Measurements from ENCODE around the gene NIBAN1. TPM values are rescaled to one million over a fixed set of nuclear protein-coding genes. Genes with fewer than 3 reads are reported as not detected.
"Not testable (repeated sequence)": the region's sequence is repeated elsewhere in the genome, so short reads cannot be mapped to it uniquely, and the experiment has no call there.

Gene NIBAN1
- total and polyA plus RNA-seq, 2 donors: 148 to 203 TPM

DNA sequence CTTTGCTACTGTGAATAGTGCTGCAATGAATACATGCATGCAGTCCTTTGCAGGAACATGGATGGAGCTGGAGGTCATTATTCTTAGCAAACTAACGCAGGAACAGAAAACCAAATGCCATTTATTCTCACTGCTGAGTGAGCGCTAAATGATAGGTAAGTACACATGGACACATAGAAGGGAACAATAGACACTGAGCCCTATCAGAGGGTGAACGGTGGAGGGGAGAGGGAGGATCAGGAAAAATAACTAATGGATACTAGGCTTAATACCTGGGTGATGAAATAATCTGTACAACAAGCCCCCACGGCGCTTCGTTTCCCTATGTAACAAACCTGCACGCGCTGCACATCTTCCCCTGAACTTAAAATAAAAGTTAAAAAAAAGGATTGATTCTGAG lies 8.9 kb downstream of the NIBAN1 start:
- WGBS: 95% methylated on average over 8 of the region's 8 CpGs
- H3K36me3 ChIP-seq (ENCODE audit: insufficient read depth): no peaks in the 10 kb centered on the region
- no peak for DNase-seq (ENCODE audit: extremely low spot score)
- H3K27ac ChIP-seq (ENCODE audit: low read depth): no peak overlapping the region
- H3K4me3 ChIP-seq (ENCODE audit: low read depth, low read length): no peak overlapping the region
- no peaks in the 10 kb centered on the region for H3K4me1 ChIP-seq (ENCODE audit: insufficient read depth)

DNA sequence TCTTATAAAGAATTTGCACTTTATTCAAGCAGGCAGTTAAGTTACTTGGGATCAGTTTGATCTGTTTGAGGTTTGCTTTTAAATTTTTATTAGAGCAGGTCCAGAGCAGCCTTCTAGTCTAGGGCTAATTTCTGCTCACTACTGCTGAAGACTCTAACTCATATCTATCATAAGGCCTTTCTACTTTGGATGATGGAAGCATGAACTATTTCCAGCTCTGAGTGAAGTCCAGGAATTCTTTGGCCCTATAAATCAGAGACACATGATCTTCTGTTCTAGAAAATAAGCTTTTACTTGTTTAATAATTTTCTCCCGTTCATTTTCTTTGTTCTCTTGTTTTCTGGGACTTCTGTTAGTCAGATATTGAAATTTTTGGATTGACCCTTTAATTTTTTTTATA lies 14.7 kb downstream of the NIBAN1 start:
- no peaks in the 10 kb centered on the region for H3K36me3 ChIP-seq (ENCODE audit: insufficient read depth)
- no peak for DNase-seq (ENCODE audit: extremely low spot score)
- WGBS: 26% methylated on average over 1 of the region's 1 CpG
- no peaks in the 10 kb centered on the region for H3K4me1 ChIP-seq (ENCODE audit: insufficient read depth)
- no peak overlapping the region for H3K4me3 ChIP-seq (ENCODE audit: low read depth, low read length)
- no peak overlapping the region for H3K27ac ChIP-seq (ENCODE audit: low read depth)

DNA sequence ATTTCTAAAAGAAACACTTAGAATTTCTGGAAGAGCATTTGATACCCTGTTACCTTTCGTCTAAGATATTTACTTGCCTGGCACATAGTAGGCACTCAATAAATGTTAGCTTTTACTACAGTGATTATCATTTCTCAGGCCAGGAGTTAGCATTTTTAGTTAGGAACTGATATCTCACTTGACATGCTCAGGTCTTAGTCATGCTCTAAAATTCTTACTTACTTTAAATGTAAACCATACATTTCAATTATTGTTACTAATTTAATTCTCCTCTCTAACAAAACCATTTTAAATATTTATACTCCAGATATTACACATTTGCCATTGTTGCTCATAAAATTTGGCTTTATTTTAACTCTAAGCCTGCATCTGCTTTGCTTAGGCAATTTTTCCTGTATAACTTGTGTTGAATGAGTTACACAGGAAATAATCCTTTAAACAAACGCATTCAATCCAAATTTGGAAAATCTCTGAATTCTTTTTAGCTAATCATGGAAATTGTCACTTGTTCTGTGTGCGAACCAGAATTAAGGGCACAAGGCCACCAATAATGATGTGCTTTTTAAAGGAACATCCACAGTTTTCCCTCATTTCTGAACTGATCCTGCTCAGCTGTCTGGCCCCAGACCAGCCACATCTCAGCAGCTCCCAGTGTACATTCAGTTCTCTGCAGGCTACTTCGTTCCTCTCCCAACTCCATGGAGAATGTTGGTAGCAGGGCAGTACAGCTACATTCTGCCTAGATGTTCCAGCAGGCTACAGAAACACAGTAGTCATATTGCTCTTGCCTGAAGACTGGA lies 15.6 kb downstream of the NIBAN1 start:
- H3K36me3 ChIP-seq (ENCODE audit: insufficient read depth): no peaks in the 10 kb centered on the region
- no peak overlapping the region for H3K4me3 ChIP-seq (ENCODE audit: low read depth, low read length)
- no peak overlapping the region for H3K27ac ChIP-seq (ENCODE audit: low read depth)
- 22% methylated on average over 4 of the region's 4 CpGs for WGBS
- no peak for DNase-seq (ENCODE audit: extremely low spot score)
- H3K4me1 ChIP-seq (ENCODE audit: insufficient read depth): no peaks in the 10 kb centered on the region

DNA sequence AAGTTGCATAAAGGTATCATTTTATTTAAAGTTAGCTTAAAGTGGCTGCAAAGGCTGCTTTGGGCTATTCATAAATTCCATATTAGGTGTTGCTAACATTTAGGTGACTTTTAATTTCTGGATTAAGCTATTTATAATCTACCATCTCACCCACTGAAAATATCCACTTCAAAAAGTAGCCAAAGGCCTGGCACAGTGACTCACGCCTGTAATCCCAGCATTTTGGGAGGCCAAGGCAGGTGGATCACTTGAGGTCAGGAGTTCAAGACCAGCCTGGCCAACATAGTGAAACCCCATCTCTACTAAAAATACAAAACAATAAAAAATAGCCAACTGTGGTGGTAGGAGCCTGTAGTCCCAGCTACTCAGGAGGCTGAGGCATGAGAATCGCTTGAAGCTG lies 16.4 kb downstream of the NIBAN1 start:
- H3K27ac ChIP-seq (ENCODE audit: low read depth); DNase-seq (ENCODE audit: extremely low spot score): not testable (repeated sequence)
- WGBS: 87% methylated on average over 2 of the region's 2 CpGs

DNA sequence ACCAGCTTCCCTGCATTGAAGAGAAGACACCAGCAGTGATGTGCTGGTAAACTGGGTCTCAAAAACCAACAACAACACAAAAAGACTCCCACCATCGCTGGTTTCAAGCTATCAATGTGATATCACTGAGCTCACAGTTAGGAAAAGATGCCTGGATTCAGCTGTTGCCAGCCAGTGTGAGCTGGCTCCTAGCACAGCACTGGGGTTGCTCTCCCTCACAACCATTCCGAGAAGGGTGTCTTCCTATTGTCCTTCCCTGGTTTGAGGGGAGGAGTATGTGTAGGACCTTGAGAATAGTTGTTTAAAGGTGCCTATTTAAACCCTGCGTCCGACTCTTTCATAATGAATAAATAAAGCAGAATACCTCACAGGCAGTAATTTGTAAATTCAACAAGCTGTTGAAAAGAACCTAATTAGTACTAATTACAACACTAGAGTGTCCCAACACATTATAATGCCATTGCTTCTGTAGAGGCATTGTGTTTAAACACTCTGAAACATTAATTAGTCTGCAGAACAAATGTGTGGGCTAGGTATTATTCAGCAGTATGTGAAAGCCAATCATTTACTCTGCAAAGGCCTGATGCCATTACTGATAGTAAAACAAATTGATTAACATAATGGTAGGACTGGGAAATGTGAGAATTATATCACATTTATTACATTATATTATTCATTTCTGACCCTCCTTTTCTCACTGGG lies 17.2 kb downstream of the NIBAN1 start:
- Histone ChIP-seq H3K27ac (ENCODE audit: low read depth) (no peak overlapping the region), H3K4me3 (ENCODE audit: low read depth, low read length) (no peak overlapping the region), H3K4me1 (ENCODE audit: insufficient read depth) (no peaks in the 10 kb centered on the region), H3K36me3 (ENCODE audit: insufficient read depth) (no peaks in the 10 kb centered on the region)
- no peak for DNase-seq (ENCODE audit: extremely low spot score)
- 85% methylated on average over 4 of the region's 4 CpGs for WGBS

More for the DNA sequence above, 16.4 kb downstream of the NIBAN1 start:
- not testable (repeated sequence) for H3K4me3 ChIP-seq (ENCODE audit: low read depth, low read length); H3K4me1 ChIP-seq (ENCODE audit: insufficient read depth); H3K36me3 ChIP-seq (ENCODE audit: insufficient read depth)

DNA sequence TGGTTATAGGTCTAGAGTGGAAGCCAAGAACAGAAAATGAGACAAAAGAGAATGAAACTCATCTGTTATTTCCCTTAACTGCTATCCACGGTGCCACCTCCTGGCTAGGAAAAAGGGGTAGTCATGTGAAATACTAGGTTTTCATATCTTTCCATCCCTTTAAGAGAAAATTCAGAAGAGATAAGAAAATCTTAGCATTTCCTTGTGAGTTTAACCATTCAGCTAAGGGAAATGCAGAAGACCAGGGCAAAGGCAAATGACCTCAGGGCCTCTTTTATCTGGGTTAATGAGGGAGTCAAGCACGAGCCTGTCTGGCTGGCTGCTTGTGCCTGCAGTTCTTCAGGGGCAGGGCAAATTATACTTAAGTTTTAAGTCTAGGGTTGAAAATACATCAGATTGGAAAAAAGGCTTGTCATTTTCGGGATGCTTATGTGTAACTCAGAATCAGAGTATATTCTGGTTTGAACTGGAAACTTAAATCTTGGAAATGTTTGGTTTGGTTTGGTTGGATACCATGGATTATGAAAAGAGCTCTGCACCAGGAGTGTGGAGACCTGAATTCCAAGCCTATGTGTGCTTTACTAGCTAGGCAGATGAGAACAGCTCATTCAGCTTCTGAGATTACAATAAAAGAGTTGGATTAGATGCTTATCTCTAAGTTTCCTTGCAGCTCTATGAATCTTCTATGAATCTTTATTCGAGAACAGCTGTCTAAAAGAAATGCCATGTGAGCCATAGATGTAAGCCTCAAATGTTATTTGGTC lies 19.9 kb downstream of the NIBAN1 start:
- Histone ChIP-seq H3K27ac (ENCODE audit: low read depth) (no peak overlapping the region), H3K36me3 (ENCODE audit: insufficient read depth) (no peaks in the 10 kb centered on the region), H3K4me1 (ENCODE audit: insufficient read depth) (no peaks in the 10 kb centered on the region), H3K4me3 (ENCODE audit: low read depth, low read length) (no peak overlapping the region)
- no peak for DNase-seq (ENCODE audit: extremely low spot score)
- 49% methylated on average over 4 of the region's 4 CpGs for WGBS

DNA sequence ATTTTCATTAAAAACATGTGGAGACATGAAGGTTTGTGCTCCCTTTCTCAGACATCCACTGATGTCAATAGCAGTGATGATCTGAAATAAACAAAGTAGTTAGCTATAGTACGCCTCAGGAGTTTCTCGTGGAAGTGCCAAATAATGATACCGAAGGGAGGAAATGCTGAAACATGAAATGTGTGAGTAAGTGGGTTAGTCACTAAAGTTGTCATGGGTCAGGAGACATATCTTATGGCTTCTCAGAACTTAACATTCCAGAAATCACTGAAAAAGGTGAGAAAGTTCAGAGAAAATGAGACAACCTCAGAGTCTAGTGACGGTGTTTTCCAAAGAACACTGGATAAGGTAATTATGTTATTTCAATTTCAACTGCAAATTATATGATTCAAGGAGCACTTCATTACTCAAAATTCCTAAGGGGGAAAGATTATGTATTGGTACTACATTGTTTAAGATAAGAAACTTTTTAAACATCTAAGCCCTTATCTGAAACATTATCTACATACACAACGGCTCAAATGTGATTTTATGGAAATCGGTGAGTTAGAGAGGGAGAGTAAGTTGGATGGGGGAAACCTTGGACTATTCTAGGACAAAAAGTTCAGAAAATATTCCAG lies 20.6 kb downstream of the NIBAN1 start:
- WGBS: 57% methylated on average over 6 of the region's 6 CpGs
- no peak overlapping the region for H3K27ac ChIP-seq (ENCODE audit: low read depth)
- no peak for DNase-seq (ENCODE audit: extremely low spot score)
- H3K36me3 ChIP-seq (ENCODE audit: insufficient read depth): no peaks in the 10 kb centered on the region
- H3K4me1 ChIP-seq (ENCODE audit: insufficient read depth): no peaks in the 10 kb centered on the region
- H3K4me3 ChIP-seq (ENCODE audit: low read depth, low read length): no peak overlapping the region

DNA sequence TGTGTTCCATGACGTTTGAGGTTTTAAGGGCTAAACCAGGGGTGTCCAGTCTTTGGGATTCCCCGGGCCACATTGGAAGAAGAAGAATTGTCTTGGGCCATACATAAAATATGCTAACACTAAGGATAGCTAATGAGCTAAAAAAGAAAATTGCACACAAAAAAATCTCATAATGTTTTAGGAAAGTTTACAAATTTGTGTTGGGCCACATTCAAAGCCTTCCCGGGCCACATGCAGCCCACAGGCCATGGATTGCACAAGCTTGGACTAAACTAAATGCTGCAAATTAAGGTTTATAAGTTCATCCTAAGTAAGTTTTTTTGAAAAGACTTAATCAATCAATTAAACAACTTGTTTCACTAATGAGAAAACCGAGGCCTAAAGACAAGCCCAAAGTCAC lies 21.9 kb downstream of the NIBAN1 start:
- Histone ChIP-seq H3K27ac (ENCODE audit: low read depth) (no peak overlapping the region), H3K36me3 (ENCODE audit: insufficient read depth) (no peaks in the 10 kb centered on the region), H3K4me3 (ENCODE audit: low read depth, low read length) (no peak overlapping the region), H3K4me1 (ENCODE audit: insufficient read depth) (no peaks in the 10 kb centered on the region)
- WGBS: 90% methylated on average over 4 of the region's 4 CpGs
- no peak for DNase-seq (ENCODE audit: extremely low spot score)

DNA sequence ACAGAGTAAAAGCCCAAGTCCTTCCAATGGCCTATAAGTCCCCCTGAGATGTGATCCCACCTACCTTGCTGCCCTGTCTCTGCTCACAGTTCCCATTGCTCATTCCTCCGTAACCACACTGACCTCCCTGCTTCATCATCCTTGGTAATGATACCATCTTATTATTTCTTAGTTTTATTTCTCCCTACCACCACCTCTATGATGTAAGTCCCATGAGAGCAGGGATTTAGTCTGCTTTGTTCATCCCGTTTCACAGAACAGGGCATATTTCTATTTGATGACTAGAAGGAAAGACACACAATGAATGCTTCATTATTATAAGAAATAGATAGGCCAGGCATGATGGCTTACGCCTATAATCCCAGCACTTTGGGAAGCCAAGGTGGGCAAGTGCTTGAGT lies 22.5 kb downstream of the NIBAN1 start:
- Histone ChIP-seq H3K36me3 (ENCODE audit: insufficient read depth) (no peaks in the 10 kb centered on the region), H3K4me1 (ENCODE audit: insufficient read depth) (no peaks in the 10 kb centered on the region), H3K27ac (ENCODE audit: low read depth) (no peak overlapping the region), H3K4me3 (ENCODE audit: low read depth, low read length) (no peak overlapping the region)
- 91% methylated on average over 3 of the region's 3 CpGs for WGBS
- no peak for DNase-seq (ENCODE audit: extremely low spot score)

DNA sequence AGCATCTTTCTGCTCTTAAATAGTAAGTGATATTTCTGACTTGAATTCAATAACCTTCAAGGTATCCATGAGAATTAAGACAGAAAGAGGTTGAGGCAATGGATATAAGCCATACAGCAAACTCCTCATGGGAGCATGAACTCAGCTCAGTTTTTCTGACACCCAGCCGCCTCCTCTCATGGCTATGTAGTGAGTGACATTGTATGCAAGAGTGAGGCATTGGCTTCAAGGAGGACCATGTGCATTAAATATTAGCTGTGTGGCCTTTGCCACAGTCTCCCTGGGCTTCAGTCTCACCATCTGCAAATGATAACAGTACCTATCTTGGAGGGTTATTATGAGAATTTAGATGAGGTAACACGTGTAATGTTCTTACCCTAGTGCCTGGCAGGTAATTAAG lies 23.4 kb downstream of the NIBAN1 start:
- Histone ChIP-seq H3K4me3 (ENCODE audit: low read depth, low read length) (no peak overlapping the region), H3K36me3 (ENCODE audit: insufficient read depth) (no peaks in the 10 kb centered on the region), H3K27ac (ENCODE audit: low read depth) (no peak overlapping the region), H3K4me1 (ENCODE audit: insufficient read depth) (no peaks in the 10 kb centered on the region)
- DNase-seq (ENCODE audit: extremely low spot score): no peak
- WGBS: 85% methylated on average over 2 of the region's 2 CpGs

DNA sequence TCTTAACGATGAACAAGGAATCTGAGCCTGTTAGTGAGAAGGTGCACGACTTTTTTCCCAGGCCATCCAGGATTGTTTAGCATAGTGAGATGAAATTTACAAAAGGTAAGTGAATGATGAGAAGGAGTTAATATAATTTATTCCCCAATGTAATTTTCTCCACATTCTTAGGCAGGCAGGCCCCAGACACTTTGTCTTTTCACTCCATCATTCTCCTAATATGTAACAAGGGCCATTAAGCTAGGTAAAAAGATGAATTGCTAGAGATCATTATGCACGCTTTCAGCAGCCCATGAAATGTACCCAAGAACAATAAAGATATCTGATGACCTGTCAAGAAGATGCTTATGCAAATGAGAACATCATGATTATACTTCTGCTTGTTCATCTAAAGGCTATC lies 24.1 kb downstream of the NIBAN1 start:
- DNase-seq (ENCODE audit: extremely low spot score): no peak
- Histone ChIP-seq H3K4me1 (ENCODE audit: insufficient read depth) (no peaks in the 10 kb centered on the region), H3K27ac (ENCODE audit: low read depth) (no peak overlapping the region), H3K4me3 (ENCODE audit: low read depth, low read length) (no peak overlapping the region), H3K36me3 (ENCODE audit: insufficient read depth) (no peaks in the 10 kb centered on the region)
- 51% methylated on average over 3 of the region's 3 CpGs for WGBS

DNA sequence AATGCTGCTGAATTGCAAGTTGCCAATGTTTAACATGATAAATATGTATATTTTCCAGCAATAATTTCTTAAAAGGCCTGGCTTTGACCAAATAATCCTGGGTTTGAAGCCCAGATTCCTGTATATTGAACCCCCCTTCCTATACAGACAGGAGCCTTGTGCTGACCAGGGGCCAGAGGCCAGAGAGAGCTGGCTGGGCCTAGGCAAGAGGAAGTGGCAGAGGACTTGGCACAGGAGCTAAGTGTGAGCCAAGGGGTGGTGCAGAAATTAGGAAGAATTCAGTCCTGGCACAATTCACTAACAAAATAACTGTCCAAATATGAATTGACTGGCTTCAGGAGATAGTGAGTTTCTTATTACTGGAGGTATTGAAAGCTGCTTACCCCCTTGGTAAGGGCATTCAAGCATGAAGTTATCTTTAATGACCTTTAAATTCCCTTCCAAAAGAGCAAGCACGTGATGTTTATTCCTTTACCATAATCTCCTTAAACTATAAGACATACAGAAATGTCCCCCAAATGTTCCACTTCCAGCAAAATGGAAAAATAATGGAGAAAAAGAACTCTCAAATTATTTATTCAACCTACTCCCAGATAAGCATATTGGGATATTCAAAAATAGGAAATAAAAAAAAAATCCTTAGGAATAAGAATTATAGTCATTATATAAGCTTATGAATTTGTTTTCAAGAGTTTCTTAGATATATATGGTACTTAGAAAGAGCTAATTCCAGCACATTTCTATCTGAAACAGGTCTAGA lies 26.6 kb downstream of the NIBAN1 start:
- Histone ChIP-seq H3K36me3 (ENCODE audit: insufficient read depth) (no peaks in the 10 kb centered on the region), H3K4me1 (ENCODE audit: insufficient read depth) (no peaks in the 10 kb centered on the region), H3K4me3 (ENCODE audit: low read depth, low read length) (no peak overlapping the region), H3K27ac (ENCODE audit: low read depth) (no peak overlapping the region)
- DNase-seq (ENCODE audit: extremely low spot score): no peak
- 28% methylated on average over 1 of the region's 1 CpG for WGBS

All from urinary bladder (tissue), 4 donors.